Activated naive CD8-positive, alpha-beta T cell treated with anti-CD3 and anti-CD28 coated beads for 36 hours (primary cell): ENCODE measurements around the gene ASAP3. TPM values are rescaled to one million over a fixed set of nuclear protein-coding genes. Genes with fewer than 3 reads are reported as not detected.
A peak's percentile ranks its signal among the peaks of the same experiment; 100 is the strongest.

Experiments
- DNase-seq: peaks from one replicate; pipeline ENCODE4 v3.0.0; 2021
- H3K27ac Mint-ChIP-seq: one replicate; pipeline ENCODE4 v1.8.0; 2022; ENCODE audit warnings: mild to moderate bottlenecking, moderate library complexity, mixed read lengths
- H3K27me3 Mint-ChIP-seq: one replicate; pipeline ENCODE4 v1.8.0; 2022; ENCODE audit warnings: mild to moderate bottlenecking, mixed read lengths
- H3K36me3 Mint-ChIP-seq: one replicate; pipeline ENCODE4 v1.8.0; 2021; ENCODE audit warnings: mild to moderate bottlenecking, mixed read lengths
- H3K4me1 Mint-ChIP-seq: one replicate; pipeline ENCODE4 v1.8.0; 2021; ENCODE audit warnings: mixed read lengths
- H3K4me3 Mint-ChIP-seq: one replicate; pipeline ENCODE4 v1.8.0; 2022; ENCODE audit warnings: mild to moderate bottlenecking, moderate library complexity, mixed read lengths
- H3K9me3 Mint-ChIP-seq: one replicate; pipeline ENCODE4 v1.8.0; 2022; ENCODE audit warnings: mixed read lengths
- total RNA-seq, 2 experiments: library from RNA; stranded (reverse); gene quantifications; one replicate each; pipeline ENCODE4 v1.2.3, GENCODE V29; 2021

ASAP3 gene
- total RNA-seq, 2 experiments from 2014 or later: 1.2 to 2.2 TPM

GRCh38 chr1:23434260-23434775, 49.7 kb downstream of the ASAP3 start:
- no peaks in the 10 kb centered on the region for H3K9me3 Mint-ChIP-seq
- no peak for DNase-seq
- H3K4me3 Mint-ChIP-seq: no peak overlapping the region
- H3K27me3 Mint-ChIP-seq: no peaks in the 10 kb centered on the region
- no peak overlapping the region for H3K27ac Mint-ChIP-seq
- H3K4me1 Mint-ChIP-seq: no peaks in the 10 kb centered on the region
- no peaks in the 10 kb centered on the region for H3K36me3 Mint-ChIP-seq

GRCh38 chr1:23433122-23433521, 50.9 kb downstream of the ASAP3 start:
- no peak overlapping the region for H3K27ac Mint-ChIP-seq
- no peaks in the 10 kb centered on the region for H3K27me3 Mint-ChIP-seq

GRCh38 chr1:23431431-23431830, 52.5 kb downstream of the ASAP3 start:
- H3K36me3 Mint-ChIP-seq: no peaks in the 10 kb centered on the region
- no peak for DNase-seq
- H3K9me3 Mint-ChIP-seq: no peaks in the 10 kb centered on the region
- H3K4me1 Mint-ChIP-seq: no peaks in the 10 kb centered on the region
- H3K4me3 Mint-ChIP-seq: no peak overlapping the region
- H3K27me3 Mint-ChIP-seq: no peaks in the 10 kb centered on the region
- H3K27ac Mint-ChIP-seq: no peak overlapping the region

More at GRCh38 chr1:23433122-23433521, 50.9 kb downstream of the ASAP3 start:
- H3K4me1 Mint-ChIP-seq: no peaks in the 10 kb centered on the region
- no peaks in the 10 kb centered on the region for H3K9me3 Mint-ChIP-seq
- H3K36me3 Mint-ChIP-seq: no peaks in the 10 kb centered on the region
- H3K4me3 Mint-ChIP-seq: no peak overlapping the region
- DNase-seq: no peak

GRCh38 chr1:23430803-23431202, 53.2 kb downstream of the ASAP3 start:
- H3K27ac Mint-ChIP-seq: no peak overlapping the region
- DNase-seq: no peak
- no peaks in the 10 kb centered on the region for H3K4me1 Mint-ChIP-seq
- H3K27me3 Mint-ChIP-seq: peaks cover 6% of the 10 kb centered on the region
- no peaks in the 10 kb centered on the region for H3K36me3 Mint-ChIP-seq
- no peak overlapping the region for H3K4me3 Mint-ChIP-seq
- H3K9me3 Mint-ChIP-seq: no peaks in the 10 kb centered on the region

GRCh38 chr1:23428136-23428905, 55.7 kb downstream of the ASAP3 start:
- no peaks in the 10 kb centered on the region for H3K9me3 Mint-ChIP-seq
- DNase-seq: no peak

GRCh38 chr1:23427550-23427949, 56.4 kb downstream of the ASAP3 start:
- Mint-ChIP-seq H3K9me3 (no peaks in the 10 kb centered on the region), H3K36me3 (no peaks in the 10 kb centered on the region), H3K4me3 (no peak overlapping the region), H3K27me3 (peaks cover 6% of the 10 kb centered on the region), H3K4me1 (peaks cover 12% of the 10 kb centered on the region), H3K27ac (no peak overlapping the region)
- no peak for DNase-seq

More at GRCh38 chr1:23428136-23428905, 55.7 kb downstream of the ASAP3 start:
- Mint-ChIP-seq H3K4me1 (peaks cover 5% of the 10 kb centered on the region), H3K4me3 (no peak overlapping the region), H3K27me3 (peaks cover 6% of the 10 kb centered on the region), H3K27ac (no peak overlapping the region), H3K36me3 (no peaks in the 10 kb centered on the region)

- DNase-seq: no peak
- Mint-ChIP-seq H3K9me3 (no peaks in the 10 kb centered on the region), H3K4me1 (peaks cover 19% of the 10 kb centered on the region), H3K36me3 (no peaks in the 10 kb centered on the region), H3K27ac (no peak overlapping the region), H3K27me3 (peaks cover 6% of the 10 kb centered on the region), H3K4me3 (no peak overlapping the region)
These were observed 57.2 kb downstream of the ASAP3 start for GRCh38 chr1:23426828-23427227.

GRCh38 chr1:23425193-23425494, 58.8 kb downstream of the ASAP3 start:
- Mint-ChIP-seq H3K4me3 (peak overlapping the region; percentile 52), H3K36me3 (no peaks in the 10 kb centered on the region), H3K27me3 (peaks cover 6% of the 10 kb centered on the region), H3K27ac (no peak overlapping the region), H3K9me3 (no peaks in the 10 kb centered on the region), H3K4me1 (peaks cover 19% of the 10 kb centered on the region)
- no peak for DNase-seq

GRCh38 chr1:23424293-23425192, 59.4 kb downstream of the ASAP3 start, which contains the start of gene TCEA3:
Gene TCEA3 (minus strand): TSS chr1:23424748. CDS start chr1:23424633, 115 bp downstream.
- Mint-ChIP-seq H3K27ac (peak within 1 kb of the TSS; percentile 27), H3K4me1 (peaks cover 19% of the 10 kb centered on the region), H3K4me3 (peak within 1 kb of the TSS; percentile 79), H3K27me3 (peaks cover 6% of the 10 kb centered on the region), H3K9me3 (no peaks in the 10 kb centered on the region), H3K36me3 (no peaks in the 10 kb centered on the region)
- DNase-seq: peak; percentile 34

- H3K9me3 Mint-ChIP-seq: no peaks in the 10 kb centered on the region
- peak overlapping the region; percentile 27 for H3K27ac Mint-ChIP-seq
- H3K36me3 Mint-ChIP-seq: no peaks in the 10 kb centered on the region
- H3K4me3 Mint-ChIP-seq: peak overlapping the region; percentile 79
- peaks cover 19% of the 10 kb centered on the region for H3K4me1 Mint-ChIP-seq
- peaks cover 6% of the 10 kb centered on the region for H3K27me3 Mint-ChIP-seq
- DNase-seq: peak; percentile 13
These were observed 60.3 kb downstream of the ASAP3 start for GRCh38 chr1:23423415-23424292.

- Mint-ChIP-seq H3K27ac (peak overlapping the region; percentile 27), H3K4me1 (peaks cover 19% of the 10 kb centered on the region), H3K4me3 (peak overlapping the region; percentile 66), H3K36me3 (no peaks in the 10 kb centered on the region), H3K27me3 (peaks cover 6% of the 10 kb centered on the region), H3K9me3 (no peaks in the 10 kb centered on the region)
- DNase-seq: no peak
These were observed 61.0 kb downstream of the ASAP3 start for GRCh38 chr1:23422941-23423340.

- H3K4me3 Mint-ChIP-seq: peak overlapping the region; percentile 12
These were observed 61.6 kb downstream of the ASAP3 start for GRCh38 chr1:23422241-23422877.

GRCh38 chr1:23421753-23422240, 62.2 kb downstream of the ASAP3 start:
- Mint-ChIP-seq H3K4me3 (no peak overlapping the region), H3K27me3 (peaks cover 6% of the 10 kb centered on the region), H3K27ac (no peak overlapping the region), H3K36me3 (no peaks in the 10 kb centered on the region), H3K4me1 (peaks cover 19% of the 10 kb centered on the region), H3K9me3 (no peaks in the 10 kb centered on the region)
- no peak for DNase-seq

More at GRCh38 chr1:23422241-23422877, 61.6 kb downstream of the ASAP3 start:
- peaks cover 6% of the 10 kb centered on the region for H3K27me3 Mint-ChIP-seq
- peak overlapping the region; percentile 30 for H3K27ac Mint-ChIP-seq
- no peaks in the 10 kb centered on the region for H3K36me3 Mint-ChIP-seq
- H3K9me3 Mint-ChIP-seq: no peaks in the 10 kb centered on the region
- peaks cover 19% of the 10 kb centered on the region for H3K4me1 Mint-ChIP-seq
- DNase-seq: peak; percentile 44

- Mint-ChIP-seq H3K4me1 (peaks cover 19% of the 10 kb centered on the region), H3K27ac (no peak overlapping the region), H3K4me3 (no peak overlapping the region)
These were observed 62.6 kb downstream of the ASAP3 start for GRCh38 chr1:23421343-23421742.

More at GRCh38 chr1:23421343-23421742, 62.6 kb downstream of the ASAP3 start:
- H3K27me3 Mint-ChIP-seq: peaks cover 6% of the 10 kb centered on the region
- no peaks in the 10 kb centered on the region for H3K36me3 Mint-ChIP-seq
- H3K9me3 Mint-ChIP-seq: no peaks in the 10 kb centered on the region
- no peak for DNase-seq
